Measurements from ENCODE around the gene SPATA20.

DNA sequence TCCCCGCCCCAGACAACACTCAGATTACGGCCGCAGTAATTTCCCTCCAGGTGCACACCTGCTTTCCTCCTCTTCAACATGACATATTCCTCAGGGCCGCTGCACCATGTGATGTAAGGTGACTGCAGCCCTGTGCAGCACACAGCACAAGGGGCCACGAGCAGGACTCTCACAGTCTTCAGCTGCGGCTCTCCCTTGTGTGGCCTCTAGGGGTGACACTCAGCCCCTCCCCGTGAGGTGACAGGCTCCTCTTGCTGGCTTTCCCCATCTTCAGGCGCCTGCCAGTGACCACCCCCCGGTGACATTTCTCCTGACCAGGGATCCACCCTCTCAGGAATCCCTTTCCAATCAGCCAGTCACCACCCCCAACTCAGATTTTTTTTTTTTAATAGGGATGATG lies 56.4 kb downstream of the SPATA20 start:
- no peak for TF ChIP-seq TAF1 (IDR thresholded peaks at IDR 0.05; ENCODE audit: low read depth)
- no peak for TF ChIP-seq TEAD4 (IDR thresholded peaks at IDR 0.05)
- TF ChIP-seq EP300 (IDR thresholded peaks at IDR 0.05; ENCODE audit: borderline replicate concordance), result no peak
- TF ChIP-seq RAD21 (IDR thresholded peaks at IDR 0.05; ENCODE audit: low read depth), result no peak
- TF ChIP-seq, protein P1, sequence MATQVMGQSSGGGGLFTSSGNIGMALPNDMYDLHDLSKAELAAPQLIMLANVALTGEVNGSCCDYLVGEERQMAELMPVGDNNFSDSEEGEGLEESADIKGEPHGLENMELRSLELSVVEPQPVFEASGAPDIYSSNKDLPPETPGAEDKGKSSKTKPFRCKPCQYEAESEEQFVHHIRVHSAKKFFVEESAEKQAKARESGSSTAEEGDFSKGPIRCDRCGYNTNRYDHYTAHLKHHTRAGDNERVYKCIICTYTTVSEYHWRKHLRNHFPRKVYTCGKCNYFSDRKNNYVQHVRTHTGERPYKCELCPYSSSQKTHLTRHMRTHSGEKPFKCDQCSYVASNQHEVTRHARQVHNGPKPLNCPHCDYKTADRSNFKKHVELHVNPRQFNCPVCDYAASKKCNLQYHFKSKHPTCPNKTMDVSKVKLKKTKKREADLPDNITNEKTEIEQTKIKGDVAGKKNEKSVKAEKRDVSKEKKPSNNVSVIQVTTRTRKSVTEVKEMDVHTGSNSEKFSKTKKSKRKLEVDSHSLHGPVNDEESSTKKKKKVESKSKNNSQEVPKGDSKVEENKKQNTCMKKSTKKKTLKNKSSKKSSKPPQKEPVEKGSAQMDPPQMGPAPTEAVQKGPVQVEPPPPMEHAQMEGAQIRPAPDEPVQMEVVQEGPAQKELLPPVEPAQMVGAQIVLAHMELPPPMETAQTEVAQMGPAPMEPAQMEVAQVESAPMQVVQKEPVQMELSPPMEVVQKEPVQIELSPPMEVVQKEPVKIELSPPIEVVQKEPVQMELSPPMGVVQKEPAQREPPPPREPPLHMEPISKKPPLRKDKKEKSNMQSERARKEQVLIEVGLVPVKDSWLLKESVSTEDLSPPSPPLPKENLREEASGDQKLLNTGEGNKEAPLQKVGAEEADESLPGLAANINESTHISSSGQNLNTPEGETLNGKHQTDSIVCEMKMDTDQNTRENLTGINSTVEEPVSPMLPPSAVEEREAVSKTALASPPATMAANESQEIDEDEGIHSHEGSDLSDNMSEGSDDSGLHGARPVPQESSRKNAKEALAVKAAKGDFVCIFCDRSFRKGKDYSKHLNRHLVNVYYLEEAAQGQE (IDR thresholded peaks at IDR 0.05; ENCODE audit: low read depth), result no peak
- TF ChIP-seq, protein P2, sequence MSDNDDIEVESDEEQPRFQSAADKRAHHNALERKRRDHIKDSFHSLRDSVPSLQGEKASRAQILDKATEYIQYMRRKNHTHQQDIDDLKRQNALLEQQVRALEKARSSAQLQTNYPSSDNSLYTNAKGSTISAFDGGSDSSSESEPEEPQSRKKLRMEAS (IDR thresholded peaks at IDR 0.05), result no peak
- no peak for TF ChIP-seq CREB1 (IDR thresholded peaks at IDR 0.05; ENCODE audit: low read depth)
- TF ChIP-seq YY1 (IDR thresholded peaks at IDR 0.05; ENCODE audit: low read depth), result no peak
- no peak for TF ChIP-seq EGR1 (IDR thresholded peaks at IDR 0.05)
- no peak for TF ChIP-seq CEBPB (IDR thresholded peaks at IDR 0.05)
- TF ChIP-seq, protein P3, sequence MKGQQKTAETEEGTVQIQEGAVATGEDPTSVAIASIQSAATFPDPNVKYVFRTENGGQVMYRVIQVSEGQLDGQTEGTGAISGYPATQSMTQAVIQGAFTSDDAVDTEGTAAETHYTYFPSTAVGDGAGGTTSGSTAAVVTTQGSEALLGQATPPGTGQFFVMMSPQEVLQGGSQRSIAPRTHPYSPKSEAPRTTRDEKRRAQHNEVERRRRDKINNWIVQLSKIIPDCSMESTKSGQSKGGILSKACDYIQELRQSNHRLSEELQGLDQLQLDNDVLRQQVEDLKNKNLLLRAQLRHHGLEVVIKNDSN (IDR thresholded peaks at IDR 0.05), result no peak
- TF ChIP-seq ZBTB7A (IDR thresholded peaks at IDR 0.05; ENCODE audit: low read depth), result no peak
